Natural killer cell (primary cell): ENCODE measurements around the gene NCS1. TPM values are rescaled to one million over a fixed set of nuclear protein-coding genes. Genes with fewer than 3 reads are reported as not detected.

ENCODE experiments used
- ATAC-seq, 3 donors: fragments of 150-1000 bp in 2 of 3; fragments of 200-7000 bp in 1 of 3; cut with Tn5 transposase; 1 replicate in 1 of 3; 2 replicates in 2 of 3; pipeline ENCODE4 v1.10.0; 2021; ENCODE audit warnings: mild to moderate bottlenecking in 2 of 3, moderate library complexity in 2 of 3
- DNase-seq, 2 donors: peaks; one replicate each; pipeline versions ENCODE4 v3.0.0 to v3.0.0-alpha.2; 2013 to 2021; ENCODE audit warnings: mixed read lengths in 1 of 2
- H3K27ac ChIP-seq: one replicate; pipeline ENCODE4 v1.5.1; 2013; ENCODE audit warnings: mild to moderate bottlenecking, low read length
- H3K27me3 ChIP-seq: one replicate; pipeline ENCODE4 v1.6.1; 2013; ENCODE audit warnings: low read length; ENCODE audit not compliant: control insufficient read depth, insufficient read depth
- H3K36me3 ChIP-seq: one replicate; pipeline ENCODE4 v1.6.1; 2013; ENCODE audit warnings: low read length; ENCODE audit not compliant: control insufficient read depth, insufficient read depth
- H3K4me1 ChIP-seq: one replicate; pipeline ENCODE4 v1.6.1; 2013; ENCODE audit warnings: low read length; ENCODE audit not compliant: control insufficient read depth, insufficient read depth
- H3K4me3 ChIP-seq: one replicate; pipeline ENCODE4 v1.5.1; 2013; ENCODE audit warnings: low read length
- H3K9me3 ChIP-seq: one replicate; pipeline ENCODE4 v1.6.1; 2013; ENCODE audit warnings: low read length; ENCODE audit not compliant: control insufficient read depth, insufficient read depth
- H3K27ac Mint-ChIP-seq, 2 donors: one replicate each; pipeline ENCODE4 v1.8.0; 2022; ENCODE audit warnings: mild to moderate bottlenecking in 2 of 2, mixed read lengths in 2 of 2, moderate library complexity in 1 of 2
- H3K27me3 Mint-ChIP-seq, 2 donors: one replicate each; pipeline ENCODE4 v1.8.0; 2022; ENCODE audit warnings: low read depth in 2 of 2, mixed read lengths in 2 of 2
- H3K36me3 Mint-ChIP-seq: one replicate; pipeline ENCODE4 v1.8.0; 2022; ENCODE audit warnings: mixed read lengths
- H3K4me1 Mint-ChIP-seq, 2 donors: one replicate each; pipeline ENCODE4 v1.8.0; 2022; ENCODE audit warnings: mixed read lengths in 2 of 2
- H3K4me3 Mint-ChIP-seq: one replicate; pipeline ENCODE4 v1.8.0; 2022; ENCODE audit warnings: mild to moderate bottlenecking, moderate library complexity, mixed read lengths
- H3K9me3 Mint-ChIP-seq, 2 donors: one replicate each; pipeline ENCODE4 v1.8.0; 2022; ENCODE audit warnings: mixed read lengths in 2 of 2
- WGBS: methylation state at CpG from one replicate; pipeline ENCODE4 v1.1.7; 2013; ENCODE audit warnings: missing lambda C conversion rate; ENCODE audit not compliant: insufficient coverage; 5-methylcytosine and 5-hydroxymethylcytosine counted together
- intact Hi-C: fragments of 100-400 bp; cut with micrococcal nuclease; formaldehyde crosslinking; loops from one replicate; pipeline ENCODE4 v1.14.2; 2022
- total RNA-seq, 4 donors: library from RNA; stranded (reverse); fragments of 120-200 nt in 1 of 4; gene quantifications; one replicate each; pipeline versions ENCODE4 v1.2.3 to v1.2.4, GENCODE V29; 2013 to 2022
- TF ChIP-seq, protein P1 (sequence below): fragments of 200-600 bp; IDR thresholded peaks from one replicate; pipeline ENCODE4 v1.8.0; 2022; ENCODE audit warnings: antibody characterized with exemption

The NCS1 gene
- total RNA-seq, 3 donors from 2014 or later (not counting 1 experiment from before 2014, with no cell fraction given) = 1.4 to 2.4 (median 1.5) TPM

DNA sequence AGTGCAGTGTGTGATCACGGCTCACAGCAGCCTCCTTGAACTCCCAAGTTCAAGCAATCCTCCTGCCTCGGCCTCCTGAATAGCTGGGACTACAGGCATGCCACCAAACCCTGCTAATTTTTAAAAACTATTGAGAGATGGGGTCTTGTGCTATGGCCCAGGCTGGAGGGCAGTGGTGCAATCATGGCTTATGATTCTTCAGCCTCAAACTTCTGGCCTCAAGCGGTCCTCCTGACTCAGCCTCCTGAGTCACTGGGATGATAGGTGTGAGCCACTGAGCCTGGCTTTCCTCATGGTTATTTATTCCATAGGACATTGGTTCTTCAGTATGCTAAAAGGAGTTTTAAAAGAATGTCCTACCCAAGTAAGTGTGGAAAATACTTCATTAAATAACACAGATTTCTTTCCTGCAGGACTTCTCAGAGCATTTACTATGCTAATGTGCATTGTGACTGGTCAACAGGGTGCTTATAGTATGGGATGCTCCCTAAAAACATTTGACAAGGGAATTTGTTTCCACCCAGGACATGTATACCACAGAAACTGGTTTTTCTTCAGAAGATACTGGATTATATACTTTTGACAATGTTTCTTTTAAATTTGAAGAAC is 11.2 kb upstream of the NCS1 start:
- TF ChIP-seq, protein P1, sequence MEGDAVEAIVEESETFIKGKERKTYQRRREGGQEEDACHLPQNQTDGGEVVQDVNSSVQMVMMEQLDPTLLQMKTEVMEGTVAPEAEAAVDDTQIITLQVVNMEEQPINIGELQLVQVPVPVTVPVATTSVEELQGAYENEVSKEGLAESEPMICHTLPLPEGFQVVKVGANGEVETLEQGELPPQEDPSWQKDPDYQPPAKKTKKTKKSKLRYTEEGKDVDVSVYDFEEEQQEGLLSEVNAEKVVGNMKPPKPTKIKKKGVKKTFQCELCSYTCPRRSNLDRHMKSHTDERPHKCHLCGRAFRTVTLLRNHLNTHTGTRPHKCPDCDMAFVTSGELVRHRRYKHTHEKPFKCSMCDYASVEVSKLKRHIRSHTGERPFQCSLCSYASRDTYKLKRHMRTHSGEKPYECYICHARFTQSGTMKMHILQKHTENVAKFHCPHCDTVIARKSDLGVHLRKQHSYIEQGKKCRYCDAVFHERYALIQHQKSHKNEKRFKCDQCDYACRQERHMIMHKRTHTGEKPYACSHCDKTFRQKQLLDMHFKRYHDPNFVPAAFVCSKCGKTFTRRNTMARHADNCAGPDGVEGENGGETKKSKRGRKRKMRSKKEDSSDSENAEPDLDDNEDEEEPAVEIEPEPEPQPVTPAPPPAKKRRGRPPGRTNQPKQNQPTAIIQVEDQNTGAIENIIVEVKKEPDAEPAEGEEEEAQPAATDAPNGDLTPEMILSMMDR = no peak
- H3K9me3 ChIP-seq = no peaks in the 10 kb centered on the region
- H3K4me3 ChIP-seq = no peak overlapping the region
- no peaks in the 10 kb centered on the region for H3K27me3 ChIP-seq
- no peak overlapping the region for H3K27ac Mint-ChIP-seq
- DNase-seq (no peak), ATAC-seq (no peak)
- WGBS = 88% methylated on average over 3 of the region's 3 CpGs
- H3K27ac ChIP-seq = no peak overlapping the region
- peaks cover 0 to 3% of the 10 kb centered on the region in 2 donors for H3K27me3 Mint-ChIP-seq
- H3K9me3 Mint-ChIP-seq = no peaks in the 10 kb centered on the region
- no peak overlapping the region for H3K4me3 Mint-ChIP-seq
- H3K4me1 ChIP-seq = no peaks in the 10 kb centered on the region
- H3K36me3 Mint-ChIP-seq = no peaks in the 10 kb centered on the region
- H3K4me1 Mint-ChIP-seq = peaks cover 0 to 5% of the 10 kb centered on the region in 2 donors
- intact Hi-C loops = no loop called here
- H3K36me3 ChIP-seq = no peaks in the 10 kb centered on the region

DNA sequence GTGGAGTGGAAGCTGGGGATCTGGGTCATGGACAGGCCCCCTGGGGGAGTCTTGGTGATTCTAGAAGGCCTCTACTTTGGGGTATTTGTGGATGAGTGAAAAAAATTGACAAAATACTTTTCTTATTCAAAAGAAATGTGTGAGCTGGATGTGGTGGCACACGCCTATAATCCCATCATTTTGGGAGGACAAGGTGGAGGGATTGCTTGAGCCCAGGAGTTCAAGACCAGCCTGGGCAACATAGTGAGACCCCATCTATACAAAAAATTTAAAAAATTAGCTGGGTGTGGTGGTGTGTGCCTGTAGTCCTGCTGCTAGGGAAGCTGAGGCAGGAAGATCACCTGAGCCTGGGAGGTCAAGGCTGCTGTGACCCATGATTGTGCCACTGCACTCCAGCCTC is 6.6 kb upstream of the NCS1 start:
- no peak overlapping the region for H3K4me3 ChIP-seq
- H3K27ac ChIP-seq = no peak overlapping the region
- H3K27me3 Mint-ChIP-seq = peaks cover 0 to 3% of the 10 kb centered on the region in 2 donors
- H3K4me1 ChIP-seq = no peaks in the 10 kb centered on the region
- H3K9me3 ChIP-seq = no peaks in the 10 kb centered on the region
- peaks cover 6 to 18% of the 10 kb centered on the region in 2 donors for H3K4me1 Mint-ChIP-seq
- ATAC-seq (no peak), DNase-seq (no peak)
- no peaks in the 10 kb centered on the region for H3K36me3 ChIP-seq
- H3K36me3 Mint-ChIP-seq = no peaks in the 10 kb centered on the region
- H3K27me3 ChIP-seq = no peaks in the 10 kb centered on the region
- WGBS = 100% methylated on average over 1 of the region's 1 CpG
- no peak overlapping the region for H3K4me3 Mint-ChIP-seq
- intact Hi-C loops = no loop called here
- TF ChIP-seq, protein P1 = no peak
- H3K9me3 Mint-ChIP-seq = no peaks in the 10 kb centered on the region
- H3K27ac Mint-ChIP-seq = no peak overlapping the region

DNA sequence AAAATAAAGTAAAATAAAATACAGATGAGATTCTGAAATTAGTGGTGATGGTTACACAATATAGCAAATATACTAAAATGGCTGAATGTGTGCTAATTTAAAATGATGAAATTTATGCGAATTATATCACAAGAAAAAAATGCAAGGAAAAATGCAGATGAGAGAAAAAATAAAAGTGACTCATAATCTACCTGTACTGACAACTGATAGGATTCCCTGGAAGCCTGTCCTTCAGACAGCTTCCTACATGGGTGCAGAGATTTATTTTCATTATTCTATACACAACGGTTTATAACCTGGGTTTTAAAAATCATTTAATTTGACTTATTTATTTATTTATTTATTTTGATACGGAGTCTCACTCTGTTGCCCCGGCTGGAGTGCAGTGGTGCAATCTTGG is 5.8 kb upstream of the NCS1 start:
- peaks cover 6 to 18% of the 10 kb centered on the region in 2 donors for H3K4me1 Mint-ChIP-seq
- Histone ChIP-seq H3K4me3 (no peak overlapping the region), H3K4me1 (no peaks in the 10 kb centered on the region), H3K9me3 (no peaks in the 10 kb centered on the region), H3K27me3 (no peaks in the 10 kb centered on the region), H3K27ac (no peak overlapping the region), H3K36me3 (no peaks in the 10 kb centered on the region)
- no peak for DNase-seq
- H3K27ac Mint-ChIP-seq = no peak overlapping the region
- H3K9me3 Mint-ChIP-seq = no peaks in the 10 kb centered on the region
- no peak for ATAC-seq
- TF ChIP-seq, protein P1 = no peak
- H3K36me3 Mint-ChIP-seq = no peaks in the 10 kb centered on the region
- H3K27me3 Mint-ChIP-seq = peaks cover 0 to 3% of the 10 kb centered on the region in 2 donors
- 97% methylated on average over 2 of the region's 4 CpGs for WGBS
- intact Hi-C loops = no loop called here
- no peak overlapping the region for H3K4me3 Mint-ChIP-seq

DNA sequence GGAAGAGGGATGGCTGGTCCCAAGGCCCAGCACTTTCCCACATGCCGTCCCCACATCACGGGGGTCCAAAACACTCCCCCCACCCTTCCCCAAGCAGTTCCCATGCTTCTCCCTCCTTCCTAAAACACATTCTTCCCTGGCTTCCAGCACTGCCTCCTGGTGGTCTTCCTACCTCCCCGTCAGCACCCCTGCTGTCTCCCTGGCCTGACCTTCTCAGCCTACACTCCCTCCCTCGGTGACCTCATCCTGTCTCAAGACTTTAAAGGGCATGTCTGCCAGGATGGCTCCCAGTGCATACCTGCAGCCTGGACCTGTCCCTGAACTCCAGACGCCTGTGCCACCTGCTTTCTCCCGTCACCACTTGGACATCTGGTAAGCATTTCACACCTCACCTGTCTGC is 4.3 kb upstream of the NCS1 start:
- peaks cover 4% of the 10 kb centered on the region for H3K4me1 ChIP-seq
- WGBS = 81% methylated on average over 6 of the region's 6 CpGs

More for the DNA sequence above, 4.3 kb upstream of the NCS1 start:
- no peak for DNase-seq
- no peaks in the 10 kb centered on the region for H3K9me3 ChIP-seq
- no peaks in the 10 kb centered on the region for H3K27me3 ChIP-seq
- Mint-ChIP-seq H3K4me1 (peaks cover 6 to 18% of the 10 kb centered on the region in 2 donors), H3K4me3 (no peak overlapping the region), H3K36me3 (no peaks in the 10 kb centered on the region), H3K9me3 (no peaks in the 10 kb centered on the region), H3K27me3 (peaks cover 0 to 3% of the 10 kb centered on the region in 2 donors), H3K27ac (peak overlapping the region in 1 of 2 donors; percentile 9)
- no peak for ATAC-seq
- H3K27ac ChIP-seq = no peak overlapping the region
- intact Hi-C loops = no loop called here
- TF ChIP-seq, protein P1 = no peak
- no peaks in the 10 kb centered on the region for H3K36me3 ChIP-seq
- no peak overlapping the region for H3K4me3 ChIP-seq
